Measurements from ENCODE around the gene GARIN5A.
A peak's percentile ranks its signal among the peaks of the same experiment; 100 is the strongest.

GARIN5A gene

GRCh38 chr19:50507376-50507775 lies 30.7 kb upstream of the GARIN5A start:
- DNase-seq, result no peak

GRCh38 chr19:50506700-50507099 lies 30.1 kb upstream of the GARIN5A start:
- DNase-seq, result no peak

- no peak for DNase-seq
Observed at GRCh38 chr19:50505856-50506611, 29.4 kb upstream of the GARIN5A start.

- DNase-seq, result no peak
Observed at GRCh38 chr19:50501568-50502475, 25.2 kb upstream of the GARIN5A start.

- no peak for DNase-seq
Observed at GRCh38 chr19:50501186-50501567, 24.5 kb upstream of the GARIN5A start.

GRCh38 chr19:50500753-50501151 lies 24.1 kb upstream of the GARIN5A start:
- no peak for DNase-seq

GRCh38 chr19:50500060-50500752 lies 23.6 kb upstream of the GARIN5A start:
- DNase-seq, result no peak

- no peak for DNase-seq
Observed at GRCh38 chr19:50498219-50499056, 21.8 kb upstream of the GARIN5A start.

- DNase-seq, result no peak
Observed at GRCh38 chr19:50497022-50497405, 20.4 kb upstream of the GARIN5A start.

- DNase-seq, result no peak
Observed at GRCh38 chr19:50496189-50497021, 19.8 kb upstream of the GARIN5A start.

- DNase-seq, result no peak
Observed at GRCh38 chr19:50495020-50495531, 18.4 kb upstream of the GARIN5A start.

- DNase-seq, result no peak
Observed at GRCh38 chr19:50494186-50495019, 17.8 kb upstream of the GARIN5A start.

- no peak for DNase-seq
Observed at GRCh38 chr19:50493171-50493570, 16.5 kb upstream of the GARIN5A start.

GRCh38 chr19:50492303-50493052 lies 15.8 kb upstream of the GARIN5A start:
- DNase-seq, result peak; percentile 36

- no peak for DNase-seq
Observed at GRCh38 chr19:50490991-50491472, 14.4 kb upstream of the GARIN5A start.

- DNase-seq, result no peak
Observed at GRCh38 chr19:50490411-50490811, 13.8 kb upstream of the GARIN5A start.

- DNase-seq, result no peak
Observed at GRCh38 chr19:50489461-50490011, 12.9 kb upstream of the GARIN5A start.

- no peak for DNase-seq
Observed at GRCh38 chr19:50488389-50489194, 11.9 kb upstream of the GARIN5A start.
